OCI-LY3 (cell line): ENCODE data around the gene CMKLR1.

Source experiments
- EZH2phosphoT487 ChIP-seq: fragments of 200-600 bp; shearing (Covaris generic); IDR thresholded peaks from 2 replicates; pipeline ENCODE4 v1.6.1; 2018; ENCODE audit warnings: antibody characterized with exemption, mixed run types, low read depth
- TF ChIP-seq, protein P1 (sequence below): fragments of 200-600, 300-600 bp; sonication (generic); IDR thresholded peaks from 2 replicates; pipeline ENCODE4 v1.5.1; 2014; ENCODE audit warnings: antibody characterized with exemption, low read length, low read depth

DNA sequence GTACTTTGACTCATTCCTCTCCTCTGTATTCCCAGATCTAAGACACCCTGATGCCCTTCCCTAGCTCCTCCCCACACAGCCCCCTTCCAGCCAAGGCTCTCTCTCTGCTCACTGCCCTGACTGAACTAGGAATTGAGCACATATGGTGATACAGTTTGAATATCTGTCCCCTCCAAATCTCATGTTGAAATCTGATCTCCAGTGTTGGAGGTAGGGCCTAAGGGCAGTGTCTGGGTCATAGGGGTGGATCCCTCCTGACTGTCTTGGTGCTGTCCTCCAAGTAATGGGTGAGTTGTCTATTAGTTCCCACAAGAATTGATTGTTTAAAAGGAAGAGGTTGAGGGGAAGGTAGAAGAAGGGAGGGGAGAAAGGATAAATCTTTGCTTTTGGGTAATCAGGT, 17.4 kb downstream of the CMKLR1 start:
- TF ChIP-seq, protein P1, sequence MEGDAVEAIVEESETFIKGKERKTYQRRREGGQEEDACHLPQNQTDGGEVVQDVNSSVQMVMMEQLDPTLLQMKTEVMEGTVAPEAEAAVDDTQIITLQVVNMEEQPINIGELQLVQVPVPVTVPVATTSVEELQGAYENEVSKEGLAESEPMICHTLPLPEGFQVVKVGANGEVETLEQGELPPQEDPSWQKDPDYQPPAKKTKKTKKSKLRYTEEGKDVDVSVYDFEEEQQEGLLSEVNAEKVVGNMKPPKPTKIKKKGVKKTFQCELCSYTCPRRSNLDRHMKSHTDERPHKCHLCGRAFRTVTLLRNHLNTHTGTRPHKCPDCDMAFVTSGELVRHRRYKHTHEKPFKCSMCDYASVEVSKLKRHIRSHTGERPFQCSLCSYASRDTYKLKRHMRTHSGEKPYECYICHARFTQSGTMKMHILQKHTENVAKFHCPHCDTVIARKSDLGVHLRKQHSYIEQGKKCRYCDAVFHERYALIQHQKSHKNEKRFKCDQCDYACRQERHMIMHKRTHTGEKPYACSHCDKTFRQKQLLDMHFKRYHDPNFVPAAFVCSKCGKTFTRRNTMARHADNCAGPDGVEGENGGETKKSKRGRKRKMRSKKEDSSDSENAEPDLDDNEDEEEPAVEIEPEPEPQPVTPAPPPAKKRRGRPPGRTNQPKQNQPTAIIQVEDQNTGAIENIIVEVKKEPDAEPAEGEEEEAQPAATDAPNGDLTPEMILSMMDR, result no peak
- no peak for TF ChIP-seq EZH2phosphoT487
